HG03342 (cell line): Measurements from ENCODE around the gene LRRC4.

ENCODE experiments used
- ATAC-seq: cut with Tn5 transposase; IDR thresholded peaks from one replicate; pipeline ENCODE4 v1.9.1; 2021; ENCODE audit warnings: mild to moderate bottlenecking, moderate library complexity; ENCODE audit not compliant: unreplicated experiment

LRRC4 gene

DNA sequence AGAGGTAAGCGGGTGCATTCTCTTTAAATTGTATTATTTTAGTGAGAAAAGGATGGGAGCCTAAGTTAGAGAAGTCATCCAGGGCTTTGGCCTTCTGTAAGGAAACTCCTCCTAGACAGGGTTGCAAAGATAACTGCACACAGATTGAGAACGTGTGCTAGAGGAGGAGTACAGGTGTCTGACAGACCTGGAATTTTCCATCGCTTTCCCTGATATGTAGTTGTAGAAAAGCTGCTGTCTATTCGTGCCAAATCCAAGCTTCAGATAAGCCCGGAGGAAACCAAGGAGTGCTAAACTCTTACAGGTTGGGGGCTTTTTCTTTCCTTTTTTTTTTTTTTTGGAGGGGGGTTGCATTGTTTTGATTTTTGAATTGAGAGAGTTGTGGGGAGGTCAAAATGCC, 23.1 kb downstream of the LRRC4 start:
- ATAC-seq, result no peak

DNA sequence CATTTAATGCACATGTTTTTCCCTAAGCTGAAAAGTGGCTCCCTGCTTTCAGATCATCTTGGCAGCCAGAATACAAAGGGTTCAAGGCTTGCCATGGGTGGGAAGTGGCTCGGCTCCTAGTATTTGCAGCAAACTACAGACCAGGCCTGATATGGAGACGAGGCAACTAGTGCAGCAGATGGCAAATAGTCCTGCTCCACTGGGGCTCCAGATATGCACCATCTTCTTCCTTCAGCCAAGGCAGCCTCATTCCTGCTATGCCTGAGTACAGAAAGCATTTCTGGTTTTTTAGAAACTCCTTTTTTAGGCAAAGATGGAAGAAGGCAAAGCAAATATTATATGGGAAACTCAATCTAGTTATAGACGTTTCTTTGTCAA, 23.9 kb downstream of the LRRC4 start:
- ATAC-seq, result no peak

DNA sequence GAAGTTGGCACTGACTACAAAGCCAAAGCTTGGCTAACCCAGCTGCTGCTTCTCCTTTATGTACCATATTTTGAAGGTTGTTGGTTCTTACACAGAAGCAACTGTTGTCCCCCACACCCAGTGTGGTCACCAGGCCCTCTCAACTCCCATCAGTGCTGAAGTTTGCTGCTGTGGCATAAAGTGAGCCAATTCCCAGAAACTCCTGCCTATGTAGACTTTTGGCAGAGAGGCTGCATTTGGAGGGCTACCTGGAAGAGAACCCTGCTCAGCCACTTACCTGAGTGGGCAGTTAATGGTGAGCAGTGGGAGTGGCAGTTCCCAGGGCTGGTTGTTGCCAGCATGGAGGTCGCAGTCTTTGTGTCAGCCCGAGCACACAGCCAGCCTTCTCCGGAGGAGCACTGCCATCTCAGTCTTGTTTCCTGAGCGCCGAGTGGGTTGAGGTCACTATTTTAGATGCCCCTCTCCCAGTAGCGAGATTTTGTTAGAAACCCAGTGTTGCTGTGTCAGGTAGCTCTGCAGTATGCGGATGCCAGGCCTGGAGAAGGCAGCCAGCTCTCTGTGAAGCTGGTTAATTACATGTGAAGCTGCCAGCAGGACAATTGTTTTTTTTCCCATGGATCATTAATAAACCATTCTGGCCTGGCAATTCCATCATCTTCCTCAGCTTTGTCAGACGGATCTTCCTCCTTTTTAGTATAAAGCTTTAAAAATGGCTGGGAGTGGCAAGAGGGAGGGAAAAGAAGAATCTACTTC, 24.5 kb downstream of the LRRC4 start:
- no peak for ATAC-seq

DNA sequence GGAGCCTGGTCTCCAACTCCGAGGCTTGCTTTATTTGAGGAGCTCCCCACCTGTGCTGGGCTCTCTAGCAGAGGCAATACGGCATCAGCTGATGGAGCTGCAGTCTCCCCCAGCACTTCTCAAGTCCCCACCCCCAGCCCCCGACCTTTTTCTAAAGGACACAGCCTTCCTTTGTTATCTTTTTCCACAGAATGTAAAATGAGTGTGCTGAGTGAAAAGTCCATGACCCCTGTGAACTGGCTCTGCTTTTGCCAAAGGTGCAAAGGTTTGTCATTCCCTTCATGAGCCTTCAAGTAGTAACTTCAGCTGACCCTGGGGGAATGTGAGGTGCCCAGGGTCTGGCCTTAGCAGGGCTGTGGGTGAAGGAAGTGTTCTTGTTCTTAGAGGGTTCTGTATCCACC, 25.5 kb downstream of the LRRC4 start:
- no peak for ATAC-seq

DNA sequence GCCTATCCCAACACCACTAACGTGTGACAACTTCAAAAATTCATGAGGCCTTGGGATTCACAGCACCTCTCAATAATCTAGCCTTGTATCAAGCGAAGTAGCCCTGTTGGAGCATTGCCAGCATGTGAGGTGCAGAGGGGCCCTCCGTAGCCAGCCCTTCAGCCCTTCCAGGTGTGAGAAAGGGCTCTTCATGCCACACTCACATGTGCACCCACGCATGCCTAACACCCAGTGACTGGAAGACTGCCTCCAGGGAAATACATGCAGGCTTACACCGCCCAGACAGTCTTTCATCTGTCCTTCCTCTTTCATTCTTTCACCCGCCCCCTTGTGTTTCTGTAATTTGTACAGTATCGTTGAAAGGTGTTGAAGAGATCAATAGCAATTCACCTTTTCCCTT, 26.1 kb downstream of the LRRC4 start:
- no peak for ATAC-seq

DNA sequence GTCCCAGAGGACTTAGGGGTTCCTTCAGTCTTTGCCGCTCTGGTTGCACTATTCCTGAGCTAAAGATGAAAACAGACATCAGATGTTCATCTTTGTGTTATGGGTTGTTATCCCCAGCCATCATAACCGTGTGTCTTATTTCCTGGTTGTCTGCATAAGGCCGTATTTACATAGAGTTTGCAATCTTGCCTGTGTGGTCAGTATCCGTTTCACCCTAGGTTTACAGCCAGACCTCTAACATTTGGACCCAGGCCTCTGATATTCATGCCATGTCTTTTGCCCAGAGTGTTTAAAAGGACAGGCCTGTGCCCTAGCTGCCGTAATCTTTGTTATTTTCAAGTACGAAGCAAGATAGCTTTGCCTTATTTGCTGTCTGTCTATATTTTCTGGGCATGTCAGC, 26.6 kb downstream of the LRRC4 start:
- ATAC-seq, result no peak

DNA sequence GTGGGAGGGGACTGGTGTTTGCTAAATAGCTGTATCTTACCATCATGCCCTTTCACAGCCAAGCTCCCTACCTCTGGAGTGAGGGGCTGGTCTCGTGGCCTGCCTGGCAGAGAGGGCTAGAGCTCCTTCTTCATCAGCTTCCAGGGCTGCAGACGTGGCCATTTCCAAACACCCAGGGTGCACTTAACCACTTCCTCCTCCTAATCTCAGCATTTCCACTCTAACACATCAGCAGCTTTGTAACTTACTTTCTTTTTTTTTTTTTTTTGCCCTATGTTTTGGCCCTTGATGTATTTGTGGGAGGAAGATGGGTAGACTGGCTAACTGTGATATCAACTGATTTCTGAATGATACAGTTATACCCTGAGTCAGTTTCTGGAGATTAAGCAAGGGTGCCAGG, 27.4 kb downstream of the LRRC4 start:
- ATAC-seq, result no peak

DNA sequence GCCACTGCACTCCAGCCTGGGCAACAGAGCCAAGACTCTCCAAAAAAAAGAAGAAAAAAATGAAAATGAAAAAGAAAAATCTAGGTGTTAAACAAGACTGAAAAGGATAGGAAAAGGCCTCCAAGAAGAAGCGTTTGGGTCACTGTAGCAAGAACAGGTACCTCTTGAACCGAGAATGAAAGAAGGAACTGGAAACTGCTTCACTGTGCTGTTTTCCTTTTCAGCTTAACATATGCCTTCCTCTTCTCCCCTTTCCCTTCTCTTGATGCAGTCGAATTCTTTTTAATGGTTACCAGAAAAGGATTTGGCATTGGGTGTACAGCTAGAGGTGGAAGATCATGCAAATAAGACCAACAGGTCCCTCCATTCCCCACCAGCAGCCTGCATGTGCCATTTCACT, 28.1 kb downstream of the LRRC4 start:
- peak; percentile 57 for ATAC-seq

DNA sequence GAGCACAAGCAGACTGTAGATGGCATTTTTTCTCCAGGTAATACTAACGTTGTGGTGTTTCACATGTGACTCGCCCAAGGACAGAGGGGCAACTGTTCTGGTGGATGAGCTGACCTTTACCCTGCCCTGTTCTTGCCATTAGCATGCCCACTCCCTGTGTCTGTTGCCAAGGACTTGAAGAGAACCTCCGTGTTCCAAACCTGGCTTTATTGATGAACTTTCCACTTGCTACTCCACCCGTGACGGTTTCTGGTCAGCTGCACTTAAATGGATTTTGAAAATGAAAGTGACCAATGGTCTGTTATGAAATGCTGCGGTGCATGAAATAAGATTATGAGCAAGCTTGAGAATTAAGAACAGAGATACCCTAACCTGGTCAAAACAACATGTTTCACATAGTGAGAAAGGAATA, 30.4 kb downstream of the LRRC4 start:
- peak; percentile 64 for ATAC-seq

DNA sequence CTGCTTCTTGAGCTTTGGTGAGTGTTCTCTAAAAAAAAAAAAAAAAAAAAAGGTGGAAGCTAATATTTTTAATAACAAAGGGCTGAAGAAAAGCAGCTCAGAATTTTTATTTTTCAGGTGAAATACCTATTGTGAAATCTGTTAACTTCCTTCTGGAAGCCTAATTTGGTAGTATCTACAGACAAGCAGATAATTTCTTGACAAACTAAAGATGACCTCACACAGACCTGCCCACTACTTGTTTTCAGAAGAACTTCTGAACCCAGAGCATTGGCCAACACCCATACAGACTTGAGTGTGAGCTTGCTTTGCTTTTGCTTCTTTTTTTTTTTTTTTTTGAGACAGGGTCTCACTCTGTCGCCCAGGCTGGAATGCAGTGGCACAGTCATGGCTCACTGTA, 31.2 kb downstream of the LRRC4 start:
- no peak for ATAC-seq

DNA sequence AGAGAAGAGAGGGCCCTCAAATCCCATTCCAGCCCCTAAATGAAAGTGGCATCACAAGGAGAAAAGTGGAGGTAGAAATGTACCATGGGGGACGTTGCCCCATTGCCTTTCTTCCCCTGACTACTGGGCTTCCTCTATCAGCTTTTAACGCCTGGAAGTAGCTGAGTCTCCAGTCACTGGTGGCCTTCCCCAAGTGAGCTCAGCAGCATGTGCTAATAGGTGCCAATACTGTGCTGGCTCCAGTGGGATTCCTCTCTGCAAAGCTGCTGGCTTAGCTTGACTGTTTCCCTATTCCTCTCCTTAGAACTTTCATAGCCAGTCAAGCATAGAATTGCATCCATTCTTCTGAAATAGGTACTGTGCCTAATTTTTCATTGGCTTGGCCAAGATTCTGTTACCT, 32.6 kb downstream of the LRRC4 start:
- ATAC-seq, result no peak

DNA sequence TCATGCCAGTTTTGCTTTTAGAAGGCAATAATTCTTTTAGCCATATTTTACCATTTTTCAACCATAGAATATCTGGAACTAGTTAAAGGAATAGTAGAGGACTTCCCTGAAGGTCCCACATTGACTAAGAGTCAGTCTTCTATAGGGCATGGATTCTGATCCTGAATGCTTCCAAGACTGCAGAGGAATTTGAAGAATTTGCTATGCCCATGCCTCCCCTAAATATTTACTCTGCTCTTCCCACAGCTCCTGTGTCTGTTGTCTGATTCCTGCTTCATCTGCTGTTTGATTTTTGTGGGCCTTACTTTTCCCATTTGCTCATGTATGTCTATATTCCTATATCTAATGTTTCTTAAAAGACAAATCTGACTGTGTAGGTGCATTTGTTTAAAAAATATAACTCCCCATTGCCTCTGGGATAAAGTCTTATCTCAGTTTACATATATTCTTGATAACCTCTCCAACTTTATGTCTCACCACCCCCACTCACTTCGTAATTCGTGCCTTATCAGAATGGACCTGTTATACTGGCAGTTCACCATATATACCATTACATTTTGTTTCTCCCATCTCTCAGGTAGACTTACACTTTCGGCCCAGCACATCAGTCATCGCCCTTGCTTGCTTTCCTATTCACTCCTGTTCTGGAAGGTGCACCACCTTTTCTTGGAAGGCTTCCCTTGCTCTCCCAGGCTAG, 33.9 kb downstream of the LRRC4 start:
- ATAC-seq, result no peak

DNA sequence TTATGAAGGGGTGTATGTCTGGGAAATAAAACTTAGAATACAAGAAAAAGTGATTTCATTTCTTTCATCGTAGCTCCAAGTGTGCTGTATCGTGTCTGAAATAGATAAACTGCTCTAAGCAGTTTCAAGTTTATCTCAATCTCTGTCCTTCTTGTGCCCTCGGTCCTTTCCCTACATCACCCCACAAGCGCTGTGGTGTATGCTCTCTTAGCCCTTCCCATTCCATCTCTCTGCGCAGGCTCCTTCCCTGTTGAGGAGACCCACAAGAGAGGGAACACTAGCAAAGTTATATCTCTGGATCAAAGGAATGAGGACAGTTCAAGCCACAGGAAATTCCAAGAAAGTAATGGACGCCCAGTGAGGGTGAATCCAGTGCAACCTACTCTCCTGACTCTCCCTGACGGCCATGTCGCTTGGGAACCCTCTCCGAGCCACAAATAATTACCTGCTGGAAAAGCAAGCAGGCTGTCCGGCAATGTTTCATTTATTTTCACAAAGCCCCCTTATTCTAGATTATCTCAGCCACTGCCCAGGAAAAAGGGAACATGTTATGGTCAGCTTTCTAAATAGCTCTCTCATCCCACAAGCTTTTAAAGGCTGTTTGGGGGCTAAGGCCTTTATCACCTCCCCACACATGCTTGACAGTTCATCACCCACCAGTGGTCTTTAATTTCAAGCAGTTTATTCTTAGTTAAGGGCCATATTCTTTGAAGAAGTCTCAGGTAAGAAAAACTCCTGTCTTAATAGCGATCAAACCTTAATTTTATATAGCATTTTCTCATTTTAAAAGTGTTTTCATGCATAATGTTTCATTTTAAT, 34.8 kb downstream of the LRRC4 start:
- ATAC-seq, result no peak

DNA sequence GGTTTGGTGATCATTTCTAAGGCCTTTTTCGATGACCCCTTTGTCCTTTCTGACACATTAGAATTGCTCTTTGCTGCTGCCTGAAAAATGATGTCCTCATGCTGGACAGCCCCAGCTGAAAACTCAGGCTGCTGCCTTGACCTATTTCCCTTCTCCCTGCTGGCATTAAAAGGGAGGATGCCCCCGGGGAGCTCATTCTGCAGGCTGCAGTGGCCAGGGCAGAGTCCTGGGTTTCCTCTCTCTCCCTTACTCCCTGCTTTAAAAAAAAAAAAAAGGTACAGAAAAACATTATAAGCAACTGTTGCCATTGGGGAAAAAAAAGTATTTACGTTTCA, 35.4 kb downstream of the LRRC4 start:
- no peak for ATAC-seq

DNA sequence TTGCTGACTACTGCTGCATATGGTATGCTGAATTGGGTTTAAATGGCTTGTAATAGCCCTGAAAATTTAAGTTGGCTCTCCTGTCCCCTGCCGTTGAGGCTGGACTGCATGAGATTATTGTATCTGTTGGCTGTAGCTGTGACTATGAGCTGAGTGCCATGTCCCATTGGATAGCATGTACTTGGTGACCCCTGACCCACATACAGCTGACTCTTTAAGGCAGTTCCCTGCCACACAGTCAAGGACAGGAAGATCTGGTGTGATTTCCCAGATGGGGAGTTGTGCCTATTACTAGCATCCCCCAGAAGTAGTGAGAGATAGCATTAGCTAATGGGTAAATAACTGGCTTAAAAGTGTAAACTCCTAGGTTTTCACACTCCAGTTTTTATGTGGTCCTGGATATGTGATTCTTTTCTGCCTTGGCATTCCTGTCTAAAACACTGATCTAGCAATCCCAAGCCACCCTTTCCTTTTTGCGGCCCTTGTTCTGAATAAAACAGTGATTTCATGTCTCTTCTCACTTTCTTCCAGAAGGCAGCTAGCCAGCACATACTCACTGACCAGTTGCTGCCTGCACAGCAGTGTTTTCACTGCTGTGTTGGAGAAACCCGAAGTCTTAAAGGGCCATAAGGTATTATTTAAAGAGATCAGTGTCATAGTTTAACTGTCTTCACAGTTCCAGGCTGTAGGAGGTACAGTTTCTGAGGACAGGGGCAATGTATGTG, 35.9 kb downstream of the LRRC4 start:
- no peak for ATAC-seq

DNA sequence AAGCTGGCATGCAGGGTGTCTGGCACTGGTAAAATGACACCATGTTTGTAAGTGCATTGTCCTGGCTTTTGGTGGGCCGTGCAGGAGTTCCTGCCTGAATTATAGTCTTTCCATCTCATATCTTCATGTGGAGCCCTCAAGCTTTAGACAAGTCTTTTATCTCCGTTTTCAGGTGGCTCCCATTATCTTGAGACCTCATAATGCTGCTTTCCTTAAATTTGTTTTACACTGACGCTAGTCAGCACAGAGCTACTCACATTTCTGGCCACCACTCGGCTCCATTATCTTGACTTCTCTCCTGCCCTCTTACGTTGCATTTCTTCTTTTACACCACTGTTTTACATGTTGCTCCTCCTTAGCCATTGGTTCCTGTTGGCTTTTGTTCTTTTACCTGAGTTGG, 37.2 kb downstream of the LRRC4 start:
- no peak for ATAC-seq

DNA sequence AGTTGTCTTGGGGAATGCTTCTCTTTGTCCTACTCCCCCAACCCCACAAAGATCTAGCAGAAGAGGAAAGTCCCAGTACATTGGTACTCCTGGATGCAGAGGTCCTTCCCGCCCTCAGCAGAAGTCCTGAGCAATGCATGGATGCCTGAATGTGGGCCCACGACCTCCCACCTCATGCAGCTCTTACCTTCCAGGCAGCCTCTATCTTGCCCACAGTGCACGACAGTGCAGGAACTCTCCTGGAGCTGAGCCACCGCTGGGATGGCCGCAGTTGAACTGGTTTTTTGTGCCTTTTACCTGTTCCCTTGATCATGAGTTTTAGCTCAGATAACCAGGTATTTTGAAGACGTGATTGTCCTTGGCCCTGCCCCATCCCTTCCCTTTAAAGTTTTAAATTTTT, 37.9 kb downstream of the LRRC4 start:
- ATAC-seq, result no peak

DNA sequence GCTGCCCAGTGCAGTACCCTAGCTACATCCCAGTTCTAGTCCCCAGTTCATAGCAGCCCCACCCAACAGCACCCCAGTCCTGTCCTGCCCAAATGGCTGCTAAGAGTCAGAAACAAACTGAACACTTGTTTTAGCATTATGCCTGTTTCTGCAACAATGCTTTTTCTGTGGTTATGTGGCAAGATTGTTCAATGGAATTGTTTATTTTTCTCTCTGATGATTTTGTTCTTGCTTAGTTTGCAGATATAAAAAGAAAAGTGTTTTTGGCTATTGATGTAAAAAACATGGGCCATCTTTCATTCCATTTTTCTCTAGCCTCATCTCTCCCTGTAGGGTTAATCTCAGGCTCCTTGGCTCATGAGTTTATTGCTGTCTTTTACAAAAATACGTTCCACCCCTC, 42.5 kb downstream of the LRRC4 start:
- no peak for ATAC-seq

DNA sequence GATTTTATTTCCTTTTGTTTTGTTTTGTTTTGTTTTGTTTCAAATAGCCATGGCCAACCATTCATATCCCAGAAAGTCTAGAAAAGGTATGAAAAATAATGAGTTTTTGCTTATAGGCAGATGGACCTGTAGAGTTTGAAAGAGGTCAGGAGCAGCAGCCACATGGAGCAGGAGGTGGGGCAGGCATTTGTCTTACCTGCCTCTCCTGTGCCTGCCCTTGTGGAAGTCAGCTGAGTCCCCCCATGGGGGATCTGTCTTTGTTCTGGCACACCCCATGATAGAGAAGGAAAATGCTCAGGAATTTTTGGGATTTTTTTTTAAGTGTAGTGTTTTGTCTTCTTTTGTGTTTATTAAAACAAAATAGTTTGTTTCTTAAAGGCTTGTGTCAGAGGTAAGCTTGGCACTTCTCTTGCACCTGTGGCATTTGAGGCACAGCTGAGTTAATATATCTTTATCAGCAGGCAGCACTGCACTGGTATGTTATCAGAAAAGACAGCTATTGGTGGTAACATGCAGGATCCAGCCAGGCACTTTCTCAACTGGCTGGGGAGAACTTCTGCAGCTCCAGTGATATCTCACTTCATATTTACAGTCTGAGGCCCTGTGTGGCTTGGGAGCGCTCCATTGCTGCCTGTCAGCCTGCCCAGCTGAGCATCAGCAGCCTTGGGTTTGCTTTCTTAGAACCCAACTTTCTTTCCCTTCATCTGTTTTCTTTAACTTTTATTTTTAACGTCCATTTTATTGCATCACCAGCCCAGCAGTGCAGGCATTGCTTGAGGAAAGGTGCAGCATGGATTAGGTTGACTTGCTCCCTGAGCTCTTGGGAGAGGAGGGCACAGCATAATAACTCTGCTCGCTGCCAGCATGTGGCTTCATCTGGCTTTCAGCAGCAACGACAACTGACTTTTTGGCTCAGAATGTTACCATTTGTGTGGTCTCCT, 44.4 kb downstream of the LRRC4 start:
- ATAC-seq, result no peak

DNA sequence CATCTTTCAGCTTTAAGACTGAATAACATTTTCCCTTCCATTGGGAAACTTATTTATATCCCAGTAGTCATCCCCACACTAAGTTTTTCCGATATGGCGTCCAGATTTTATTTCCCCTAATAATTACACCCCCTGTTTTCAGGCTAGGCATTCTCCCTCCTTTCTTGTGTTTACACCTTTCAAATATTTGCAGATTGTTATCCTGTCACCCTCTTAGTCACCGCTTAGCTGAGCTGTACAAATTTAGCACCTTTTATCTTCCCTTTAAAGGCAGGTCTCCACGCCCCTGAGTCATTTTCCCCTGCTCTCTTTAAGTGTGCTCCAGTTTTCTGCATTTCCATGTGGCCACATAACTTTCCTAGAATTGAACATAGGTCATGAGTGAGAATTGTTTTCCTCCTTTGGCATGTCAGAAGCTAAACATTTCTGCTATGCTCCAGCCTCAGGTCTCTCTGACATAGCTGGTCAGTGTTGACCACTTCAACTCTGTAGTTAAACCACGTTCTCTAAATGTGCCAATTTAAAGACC, 47.4 kb downstream of the LRRC4 start:
- ATAC-seq, result no peak
